HG03442 (cell line): Measurements from ENCODE around the gene MLH1.
"Not testable (repeated sequence)": the region's sequence is repeated elsewhere in the genome, so short reads cannot be mapped to it uniquely, and the experiment has no call there.

Experiments used
- ATAC-seq: cut with Tn5 transposase; IDR thresholded peaks from one replicate; pipeline ENCODE4 v1.9.1; 2021; ENCODE audit warnings: mild to moderate bottlenecking, moderate library complexity; ENCODE audit not compliant: unreplicated experiment

MLH1 gene

DNA sequence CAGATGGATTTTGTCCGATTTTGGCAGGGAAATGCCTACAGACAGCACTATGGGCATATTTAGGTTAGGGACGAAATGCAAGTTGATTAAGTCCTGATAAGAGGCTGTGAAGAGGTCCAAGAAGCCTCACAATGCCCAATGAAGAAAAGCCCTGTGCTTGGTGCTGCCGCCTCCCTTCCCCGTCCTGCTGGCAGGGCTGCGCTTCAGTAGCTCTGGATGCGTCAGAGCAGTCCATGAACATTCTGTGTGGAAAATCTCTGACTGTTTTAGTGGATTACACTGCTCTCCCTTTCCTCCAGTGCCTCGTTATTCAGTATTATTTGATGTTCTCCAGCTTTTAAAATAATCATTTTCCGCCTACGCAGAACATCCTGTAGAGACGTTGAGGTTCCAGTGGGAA, 39.6 kb downstream of the MLH1 start:
- no peak for ATAC-seq

DNA sequence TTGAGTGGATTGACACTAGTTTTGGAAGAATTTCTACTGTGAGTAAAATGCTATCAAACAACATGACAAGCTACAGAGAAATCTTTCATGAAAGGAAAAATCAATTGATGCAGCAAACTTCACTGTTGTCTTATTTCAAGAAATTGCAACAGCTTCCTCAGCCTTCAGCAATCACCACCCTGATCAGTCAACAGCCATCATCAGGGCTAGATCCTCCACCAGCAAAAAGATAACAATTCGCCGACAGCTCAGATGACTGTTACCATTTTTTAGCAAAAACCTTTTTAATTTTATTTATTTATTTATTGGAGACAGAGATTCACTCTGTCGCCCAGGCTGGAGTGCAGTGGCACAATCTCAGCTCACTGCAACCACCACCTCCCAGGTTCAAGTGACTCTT, 44.0 kb downstream of the MLH1 start:
- ATAC-seq = no peak

DNA sequence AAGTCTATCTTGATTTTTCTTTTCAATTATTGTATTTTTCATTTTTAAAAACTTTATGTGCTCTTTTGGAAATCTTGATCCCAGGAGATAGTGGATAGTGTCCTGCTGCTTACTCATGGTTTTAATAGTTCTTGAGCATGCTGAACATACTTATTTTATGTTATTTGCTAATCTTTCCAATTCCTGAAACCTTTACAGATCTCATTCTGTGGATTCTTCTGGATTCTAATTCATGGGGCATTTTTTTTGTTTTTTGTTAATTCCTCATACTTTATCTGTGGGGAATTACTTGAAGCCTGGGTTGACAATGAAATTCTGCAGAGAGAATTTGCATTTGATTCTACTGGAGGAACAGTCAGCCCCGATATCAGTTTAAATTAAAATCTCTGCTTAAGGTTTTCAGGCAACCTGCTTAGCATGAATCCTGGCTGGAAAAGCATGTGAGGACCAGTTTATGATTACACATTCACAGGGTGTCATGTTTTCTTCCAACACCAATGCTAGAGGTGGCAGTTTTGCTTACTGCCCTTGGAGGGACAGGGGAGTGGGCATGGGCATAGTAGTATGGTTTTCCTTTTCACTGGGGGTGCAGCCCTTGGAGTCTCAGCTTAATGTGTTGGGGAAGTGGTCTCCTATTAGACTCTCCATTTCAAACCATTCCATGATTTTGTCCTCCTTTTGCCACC, 46.0 kb downstream of the MLH1 start:
- ATAC-seq = no peak

DNA sequence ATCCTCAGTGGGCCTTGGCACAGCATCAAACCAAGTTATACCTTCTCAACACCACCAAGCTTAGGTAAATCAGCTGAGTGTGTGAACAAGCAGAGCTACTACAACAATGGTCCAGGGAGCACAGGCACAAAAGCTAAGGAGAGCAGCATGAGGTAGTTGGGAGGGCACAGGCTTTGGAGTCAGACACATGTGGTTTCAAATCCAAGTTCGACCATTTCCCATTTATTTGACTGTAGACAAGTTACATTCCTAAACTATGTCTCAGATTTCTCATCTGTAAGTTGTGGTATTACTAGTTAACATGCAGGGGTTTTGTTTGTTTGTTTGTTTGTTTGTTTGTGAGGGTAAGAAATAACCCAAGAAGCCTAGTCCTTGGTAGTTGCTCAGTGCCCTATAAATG, 46.9 kb downstream of the MLH1 start:
- ATAC-seq = no peak

DNA sequence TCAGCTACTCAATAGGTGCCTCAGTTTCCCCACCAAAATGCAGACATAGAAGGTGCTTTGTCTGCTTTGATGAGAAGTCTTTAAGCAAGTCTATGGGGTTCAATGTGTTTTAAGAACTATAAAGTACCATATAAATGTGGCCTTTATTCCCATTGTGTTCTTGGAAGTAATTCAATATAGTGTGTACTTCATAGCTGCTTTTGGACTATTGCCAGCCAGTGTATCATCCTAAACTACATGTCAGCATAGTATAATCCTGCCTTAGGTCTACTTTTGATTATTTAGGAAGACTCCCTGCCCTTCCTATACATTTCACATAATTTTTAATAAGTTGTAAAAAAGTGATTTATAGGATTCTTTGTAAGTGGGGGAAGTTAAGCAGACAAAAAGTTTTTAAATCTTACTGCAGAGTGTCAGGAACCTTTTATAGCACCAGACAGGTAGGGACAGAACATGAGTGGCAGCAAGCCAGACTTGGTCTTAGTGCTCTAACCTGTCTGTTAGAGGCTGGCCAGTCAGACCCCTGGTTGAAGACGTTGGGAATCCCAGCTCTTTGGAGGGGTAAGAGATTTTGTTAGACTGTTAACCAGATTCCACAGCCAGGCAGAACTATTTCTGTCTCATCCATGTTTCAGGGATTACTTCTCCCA, 48.4 kb downstream of the MLH1 start:
- no peak for ATAC-seq

DNA sequence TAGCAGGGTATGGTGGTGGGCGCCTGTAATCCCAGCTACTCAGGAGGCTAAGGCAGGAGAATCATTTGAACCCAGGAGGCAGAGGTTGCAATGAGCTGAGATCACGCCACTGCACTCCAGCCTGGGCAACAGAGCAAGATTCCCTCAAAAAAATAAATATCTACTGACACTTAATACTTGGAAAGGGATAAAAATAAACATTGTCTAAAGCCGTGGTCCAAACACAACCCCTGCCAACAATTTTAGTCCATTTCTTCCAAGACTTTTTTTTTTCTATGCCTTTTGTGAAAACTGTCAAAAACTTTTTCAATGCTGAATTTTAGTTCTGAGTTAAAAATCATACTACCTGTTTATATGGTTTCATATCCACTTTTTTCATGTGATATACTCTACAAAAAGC, 49.4 kb downstream of the MLH1 start:
- ATAC-seq = not testable (repeated sequence)

DNA sequence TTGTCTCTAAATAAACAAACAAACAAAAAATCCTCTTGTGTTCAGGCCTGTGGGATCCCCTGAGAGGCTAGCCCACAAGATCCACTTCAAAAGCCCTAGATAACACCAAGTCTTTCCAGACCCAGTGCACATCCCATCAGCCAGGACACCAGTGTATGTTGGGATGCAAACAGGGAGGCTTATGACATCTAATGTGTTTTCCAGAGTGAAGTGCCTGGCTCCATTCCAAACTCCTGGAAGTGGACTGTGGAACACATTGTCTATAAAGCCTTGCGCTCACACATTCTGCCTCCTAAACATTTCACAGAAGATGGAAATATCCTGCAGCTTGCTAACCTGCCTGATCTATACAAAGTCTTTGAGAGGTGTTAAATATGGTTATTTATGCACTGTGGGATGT, 57.0 kb downstream of the MLH1 start:
- ATAC-seq = no peak

DNA sequence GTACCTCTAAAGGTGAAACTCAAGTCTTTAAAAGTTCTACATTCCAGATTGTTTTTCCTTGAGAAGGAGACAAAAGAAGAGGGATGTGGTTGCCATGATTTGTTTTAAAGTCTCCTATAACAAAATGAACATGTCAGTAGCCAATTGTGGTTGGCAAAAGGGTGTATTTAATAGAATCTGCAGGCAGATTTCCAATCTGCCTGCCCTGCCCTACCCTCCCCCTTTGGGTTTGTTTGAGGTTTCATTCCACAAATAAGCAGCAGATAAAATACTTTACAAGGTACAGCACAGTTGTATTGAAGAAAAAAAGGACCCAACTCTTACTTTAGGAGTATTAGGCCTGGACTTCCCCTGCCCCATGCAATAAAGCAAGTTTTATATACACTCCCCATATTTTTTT, 59.5 kb downstream of the MLH1 start:
- ATAC-seq = no peak

DNA sequence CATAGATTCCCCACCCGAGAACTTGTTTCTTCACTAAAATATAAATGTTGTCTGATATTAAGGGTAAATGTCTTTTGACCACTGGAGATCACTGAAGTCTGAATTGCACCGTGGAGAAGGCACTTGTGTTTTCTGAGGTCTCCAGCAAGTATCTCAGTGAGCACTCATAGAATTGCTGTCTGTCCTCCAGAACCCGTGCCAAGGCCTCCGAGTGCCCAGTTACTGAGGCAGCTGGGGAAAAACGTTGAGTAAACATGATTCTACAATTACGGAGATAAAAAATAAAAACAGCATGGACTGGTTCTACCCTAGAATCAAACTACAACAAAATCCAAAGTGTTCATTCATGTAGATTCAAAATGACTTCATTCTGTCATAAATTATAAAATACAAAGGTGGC, 60.0 kb downstream of the MLH1 start:
- ATAC-seq = no peak

DNA sequence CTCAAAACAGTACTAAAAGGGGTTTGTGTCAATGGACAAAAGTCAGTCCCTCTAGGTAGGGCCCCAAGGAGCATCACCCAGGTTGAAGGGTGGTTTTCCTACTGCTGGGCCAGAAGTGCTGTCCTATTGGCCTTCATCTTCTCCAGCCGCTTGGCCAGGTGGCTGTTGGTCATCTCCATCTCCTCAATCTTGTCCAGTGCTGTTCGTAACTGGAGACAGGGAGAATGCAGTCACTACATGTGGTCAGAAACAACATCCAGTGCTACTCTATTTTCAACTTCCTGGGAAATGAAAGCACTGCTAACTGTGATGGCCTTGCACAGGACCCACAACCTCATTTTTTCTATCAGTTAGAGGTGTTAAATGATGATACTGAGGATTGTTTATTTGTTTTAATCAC, 60.4 kb downstream of the MLH1 start:
- ATAC-seq = no peak

DNA sequence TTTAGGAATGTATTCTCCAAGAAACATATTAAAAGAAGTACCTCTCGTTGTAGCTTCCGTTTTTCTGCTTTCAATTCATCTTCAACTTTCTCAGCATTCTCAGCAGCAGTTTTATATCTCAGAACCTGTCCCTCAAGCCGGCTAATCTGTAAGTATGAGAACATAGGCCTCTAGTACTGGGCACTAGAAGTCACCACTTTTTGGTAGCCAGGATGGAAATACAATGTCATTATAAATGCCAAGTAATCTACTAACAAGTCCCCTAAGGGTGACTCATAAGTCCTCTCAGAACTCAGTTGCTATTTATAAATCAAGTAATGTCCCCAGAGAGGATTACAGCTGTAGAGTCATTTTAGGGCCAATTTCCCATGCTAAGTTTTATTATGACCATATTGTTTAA, 61.1 kb downstream of the MLH1 start:
- peak; percentile 95 for ATAC-seq

DNA sequence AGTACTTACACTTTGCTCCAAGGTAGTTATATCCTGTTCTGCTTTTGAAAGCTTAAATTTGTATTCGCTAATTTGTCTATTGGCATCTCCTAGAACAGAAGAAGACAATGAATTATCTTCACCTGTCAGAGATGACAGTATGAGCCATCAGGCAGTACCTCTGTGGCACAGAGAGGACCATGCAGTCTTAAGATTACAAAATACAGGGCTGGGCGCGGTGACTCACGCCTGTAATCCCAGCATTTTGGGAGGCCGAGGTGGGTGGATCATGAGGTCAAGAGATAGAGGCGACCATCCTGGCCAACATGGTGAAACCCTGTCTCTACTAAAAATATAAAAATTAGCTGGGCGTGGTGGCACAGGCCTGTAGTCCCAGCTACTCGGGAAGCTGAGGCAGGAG, 61.8 kb downstream of the MLH1 start:
- ATAC-seq = not testable (repeated sequence)

DNA sequence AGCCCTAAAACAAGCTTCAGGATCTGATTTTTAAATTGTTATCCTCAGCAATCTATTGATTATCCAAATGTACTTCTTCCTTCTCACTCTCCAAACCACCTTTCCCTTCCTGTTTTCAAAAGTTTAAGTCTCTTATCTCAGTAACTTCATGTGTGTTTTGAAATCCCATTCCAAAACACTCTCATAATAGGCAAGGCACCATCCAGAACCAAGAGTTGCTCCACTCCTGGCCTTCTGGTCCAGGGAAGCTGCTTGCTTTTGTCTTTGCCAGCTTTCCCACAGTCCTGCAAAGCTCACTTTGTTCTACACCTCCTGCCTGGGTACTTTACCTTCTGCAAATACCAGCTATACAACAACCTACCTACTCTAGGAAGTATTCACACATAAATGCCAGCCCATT, 63.5 kb downstream of the MLH1 start:
- no peak for ATAC-seq

DNA sequence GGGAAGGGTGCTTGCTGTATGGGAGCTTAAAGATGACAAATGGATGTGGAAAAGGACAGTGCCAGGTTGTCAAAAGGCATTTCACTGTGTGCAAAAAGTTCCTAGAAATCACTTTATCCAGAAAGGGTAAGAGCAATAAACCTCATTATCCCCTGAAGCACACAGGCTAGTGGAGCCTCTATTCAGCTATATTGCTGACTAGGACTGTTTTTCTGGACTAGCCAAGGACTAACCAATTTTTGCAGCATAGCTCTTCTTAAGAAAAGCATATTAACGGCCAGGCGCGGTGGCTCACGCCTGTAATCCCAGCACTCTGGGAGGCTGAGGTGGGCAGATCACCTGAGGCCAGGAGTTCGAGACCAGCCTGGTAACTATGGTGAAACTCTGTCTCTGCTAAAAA, 64.8 kb downstream of the MLH1 start:
- no peak for ATAC-seq

DNA sequence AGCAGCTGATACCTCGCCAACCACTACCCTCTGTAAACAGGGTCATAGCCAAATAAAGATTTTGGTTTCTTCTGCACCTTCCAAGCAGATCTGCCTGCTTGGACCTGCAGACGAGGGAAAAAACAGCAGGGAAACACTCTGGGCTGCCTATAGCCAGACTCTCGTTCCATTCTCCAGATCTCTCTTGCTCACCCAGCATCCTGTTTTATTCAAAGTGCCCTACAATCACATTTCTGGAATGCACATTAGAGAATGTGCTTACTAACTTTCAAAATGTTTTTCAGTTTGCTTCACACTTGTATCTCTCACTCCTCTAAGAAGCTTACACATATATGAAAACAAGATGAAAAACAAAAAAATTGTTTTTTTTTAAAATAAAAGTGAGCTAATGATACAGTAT, 71.4 kb downstream of the MLH1 start:
- no peak for ATAC-seq

DNA sequence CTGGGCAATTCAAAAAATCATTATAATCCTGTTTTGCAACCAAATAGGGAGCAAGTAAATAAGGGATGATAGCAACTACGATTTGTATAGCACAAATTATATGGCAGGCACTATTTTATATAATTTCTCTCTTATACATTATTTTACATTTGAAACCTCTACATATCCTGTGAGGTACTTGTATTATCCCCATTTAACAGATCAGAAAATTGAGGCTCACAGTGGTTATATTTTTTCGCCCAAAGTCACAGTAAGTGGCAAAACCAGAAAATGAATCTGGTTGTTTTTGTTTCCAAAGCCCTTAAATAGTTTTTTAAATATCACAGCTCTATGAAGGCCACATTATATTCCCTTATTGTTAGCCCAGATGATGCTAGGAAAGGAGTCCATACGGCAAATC, 74.3 kb downstream of the MLH1 start:
- no peak for ATAC-seq

DNA sequence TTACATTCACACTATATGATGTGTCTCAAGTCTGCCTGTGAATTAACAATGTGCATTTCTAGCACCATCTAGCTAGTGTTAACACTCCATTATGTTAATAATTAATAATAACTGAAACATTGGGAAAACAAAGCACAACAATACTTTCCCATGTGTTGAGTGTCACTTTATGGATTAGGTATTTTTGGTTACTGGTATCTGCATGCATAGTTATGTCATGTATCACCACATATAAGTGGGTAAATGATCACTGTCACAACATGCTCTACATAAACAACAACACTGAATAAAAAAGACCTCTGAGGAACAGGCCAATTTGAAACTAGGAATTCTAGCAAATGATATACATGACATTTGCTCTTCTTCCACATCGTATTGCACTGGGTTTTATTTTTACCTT, 74.7 kb downstream of the MLH1 start:
- ATAC-seq = no peak

DNA sequence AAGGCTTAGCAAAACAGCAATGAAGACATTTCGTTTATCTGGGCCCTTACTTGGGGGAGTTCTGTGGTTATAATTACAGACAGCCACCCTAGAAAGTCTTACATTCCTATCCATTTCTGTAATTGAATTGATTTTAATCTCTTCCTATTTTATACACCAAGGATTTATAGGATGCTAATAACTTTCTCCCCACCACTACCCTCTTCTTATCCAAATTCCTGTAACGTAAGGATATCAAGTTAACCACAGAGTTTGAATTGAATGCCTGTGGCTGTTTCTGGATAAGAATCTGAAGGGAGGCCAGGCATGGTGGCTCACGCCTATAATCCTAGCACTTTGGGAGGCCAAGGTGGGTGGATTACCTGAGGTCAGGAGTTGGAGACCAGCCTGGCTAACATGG, 78.6 kb downstream of the MLH1 start:
- ATAC-seq = no peak

DNA sequence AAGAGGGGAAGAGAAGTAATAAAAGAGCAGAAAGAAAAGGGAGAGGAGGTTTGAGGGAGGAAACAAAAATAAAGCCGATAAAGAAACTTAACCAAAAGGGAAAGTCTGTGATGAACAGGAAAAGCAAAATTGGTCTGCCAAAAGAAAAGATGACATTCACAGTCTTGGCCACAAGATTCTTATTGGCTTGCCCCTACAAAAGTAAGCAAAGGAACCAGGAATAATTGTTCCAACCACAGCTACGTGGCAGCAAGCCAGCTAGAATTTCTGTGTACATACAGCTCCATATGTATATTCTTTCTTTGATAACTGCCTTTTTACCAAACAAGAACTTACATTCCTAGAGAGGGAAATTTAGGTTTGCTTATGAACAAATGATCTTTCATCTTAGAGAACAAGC, 79.6 kb downstream of the MLH1 start:
- no peak for ATAC-seq

DNA sequence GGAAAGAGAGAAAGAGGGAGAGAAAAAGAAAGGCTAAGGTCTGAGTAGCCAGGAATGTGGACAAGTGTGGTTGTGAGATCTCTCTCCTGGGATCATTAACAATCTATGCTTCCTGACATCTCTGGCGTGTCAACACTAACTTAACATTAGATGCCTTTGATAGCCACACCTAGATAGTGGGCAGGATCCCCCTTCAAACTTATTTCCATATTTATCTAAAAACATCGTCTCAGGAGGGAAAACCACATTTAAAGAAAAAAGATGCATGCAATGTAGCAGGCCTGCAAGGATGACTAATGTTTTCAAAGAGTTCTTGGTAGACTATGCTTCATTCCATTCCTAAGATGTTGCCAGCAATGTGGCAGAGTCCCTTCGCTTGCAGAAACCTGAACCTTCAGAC, 80.9 kb downstream of the MLH1 start:
- no peak for ATAC-seq

DNA sequence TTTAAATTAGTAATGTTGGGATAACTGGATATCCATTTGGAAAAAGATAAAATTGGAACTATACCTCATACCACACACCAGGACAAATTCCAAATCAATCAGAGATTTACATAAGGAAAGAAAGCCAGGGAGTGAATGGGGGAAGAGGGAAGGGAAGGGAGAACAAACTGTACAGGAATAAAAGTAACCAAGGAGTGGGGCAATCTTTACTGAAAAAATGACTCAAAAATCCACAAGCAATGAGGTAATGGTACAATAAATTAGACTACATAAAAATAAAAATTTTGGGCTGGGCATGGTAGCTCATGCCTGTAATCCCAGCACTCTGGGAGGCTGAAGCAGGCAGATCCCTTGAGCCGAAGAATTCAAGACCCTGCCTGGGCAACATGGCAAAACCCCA, 82.6 kb downstream of the MLH1 start:
- ATAC-seq = no peak

DNA sequence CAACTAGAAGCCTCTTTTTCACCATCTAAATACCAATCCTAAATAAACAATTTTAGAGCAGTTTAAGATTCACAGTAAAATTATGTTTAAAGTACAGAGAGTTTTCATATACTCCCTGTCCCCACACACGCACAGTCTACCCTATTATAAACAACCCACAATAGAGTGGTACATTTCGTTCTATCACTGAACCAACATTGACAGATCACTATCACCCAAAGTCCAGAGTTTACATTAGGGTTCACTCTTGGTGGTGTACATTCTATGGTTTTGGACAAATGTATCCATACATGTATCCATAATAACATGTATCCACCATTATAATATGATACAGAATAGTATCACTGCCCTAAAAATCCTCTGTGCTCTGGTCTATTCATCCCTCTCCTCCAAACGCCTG, 89.0 kb downstream of the MLH1 start:
- ATAC-seq = no peak

DNA sequence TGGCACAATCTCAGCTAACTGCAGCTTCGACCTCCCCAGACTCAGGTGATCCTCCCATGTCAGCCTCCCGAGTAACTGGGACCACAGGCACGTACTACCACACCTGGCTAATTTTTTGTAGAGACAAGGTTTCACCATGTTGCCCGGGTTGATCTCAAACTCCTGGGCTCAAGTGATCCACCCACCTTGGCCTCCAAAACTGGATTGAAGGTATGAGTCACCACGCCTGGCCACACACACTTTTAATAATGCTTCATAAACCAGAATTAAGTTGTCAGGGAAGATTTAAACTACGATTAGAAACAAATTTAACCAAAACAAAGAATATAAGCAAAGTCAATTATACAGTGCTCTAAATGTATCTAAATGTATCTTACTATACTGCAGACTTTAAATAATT, 93.6 kb downstream of the MLH1 start:
- ATAC-seq = no peak
